ENCODE data around the gene TUBA1A.

DNA sequence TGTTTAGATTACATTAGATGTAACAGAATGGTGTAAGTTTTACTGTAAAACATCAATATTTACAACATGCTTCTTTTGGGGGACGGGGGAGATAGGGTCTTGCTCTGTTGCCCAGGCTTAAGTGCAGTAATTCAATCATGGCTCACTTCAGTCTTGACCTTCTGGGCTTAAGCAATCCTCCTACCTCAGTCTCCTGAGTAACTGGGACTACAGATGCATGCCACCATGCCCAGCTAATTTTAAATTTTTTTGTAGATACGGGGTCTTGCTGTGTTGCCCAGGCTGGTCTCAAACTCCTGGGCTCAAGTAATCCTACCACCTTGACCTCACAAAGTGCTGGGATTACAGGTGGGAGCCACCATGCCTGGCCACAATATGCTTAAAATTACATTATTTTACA lies 23.8 kb downstream of the TUBA1A start:
- TF ChIP-seq, protein P1, sequence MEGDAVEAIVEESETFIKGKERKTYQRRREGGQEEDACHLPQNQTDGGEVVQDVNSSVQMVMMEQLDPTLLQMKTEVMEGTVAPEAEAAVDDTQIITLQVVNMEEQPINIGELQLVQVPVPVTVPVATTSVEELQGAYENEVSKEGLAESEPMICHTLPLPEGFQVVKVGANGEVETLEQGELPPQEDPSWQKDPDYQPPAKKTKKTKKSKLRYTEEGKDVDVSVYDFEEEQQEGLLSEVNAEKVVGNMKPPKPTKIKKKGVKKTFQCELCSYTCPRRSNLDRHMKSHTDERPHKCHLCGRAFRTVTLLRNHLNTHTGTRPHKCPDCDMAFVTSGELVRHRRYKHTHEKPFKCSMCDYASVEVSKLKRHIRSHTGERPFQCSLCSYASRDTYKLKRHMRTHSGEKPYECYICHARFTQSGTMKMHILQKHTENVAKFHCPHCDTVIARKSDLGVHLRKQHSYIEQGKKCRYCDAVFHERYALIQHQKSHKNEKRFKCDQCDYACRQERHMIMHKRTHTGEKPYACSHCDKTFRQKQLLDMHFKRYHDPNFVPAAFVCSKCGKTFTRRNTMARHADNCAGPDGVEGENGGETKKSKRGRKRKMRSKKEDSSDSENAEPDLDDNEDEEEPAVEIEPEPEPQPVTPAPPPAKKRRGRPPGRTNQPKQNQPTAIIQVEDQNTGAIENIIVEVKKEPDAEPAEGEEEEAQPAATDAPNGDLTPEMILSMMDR (conservative IDR thresholded peaks at IDR 0.05; ENCODE audit: low read depth in 2 of 2): no peak
- TF ChIP-seq EZH2 (IDR thresholded peaks at IDR 0.05; ENCODE audit: low read depth, unreplicated experiment): no peak
- no peak for TF ChIP-seq POLR2AphosphoS5 (IDR thresholded peaks at IDR 0.05; ENCODE audit: low read depth)
- no peak for TF ChIP-seq JUNB (IDR thresholded peaks at IDR 0.05; ENCODE audit: unreplicated experiment)
- TF ChIP-seq EZH2phosphoT487 (IDR thresholded peaks at IDR 0.05; ENCODE audit: unreplicated experiment): no peak
- TF ChIP-seq, protein P2, sequence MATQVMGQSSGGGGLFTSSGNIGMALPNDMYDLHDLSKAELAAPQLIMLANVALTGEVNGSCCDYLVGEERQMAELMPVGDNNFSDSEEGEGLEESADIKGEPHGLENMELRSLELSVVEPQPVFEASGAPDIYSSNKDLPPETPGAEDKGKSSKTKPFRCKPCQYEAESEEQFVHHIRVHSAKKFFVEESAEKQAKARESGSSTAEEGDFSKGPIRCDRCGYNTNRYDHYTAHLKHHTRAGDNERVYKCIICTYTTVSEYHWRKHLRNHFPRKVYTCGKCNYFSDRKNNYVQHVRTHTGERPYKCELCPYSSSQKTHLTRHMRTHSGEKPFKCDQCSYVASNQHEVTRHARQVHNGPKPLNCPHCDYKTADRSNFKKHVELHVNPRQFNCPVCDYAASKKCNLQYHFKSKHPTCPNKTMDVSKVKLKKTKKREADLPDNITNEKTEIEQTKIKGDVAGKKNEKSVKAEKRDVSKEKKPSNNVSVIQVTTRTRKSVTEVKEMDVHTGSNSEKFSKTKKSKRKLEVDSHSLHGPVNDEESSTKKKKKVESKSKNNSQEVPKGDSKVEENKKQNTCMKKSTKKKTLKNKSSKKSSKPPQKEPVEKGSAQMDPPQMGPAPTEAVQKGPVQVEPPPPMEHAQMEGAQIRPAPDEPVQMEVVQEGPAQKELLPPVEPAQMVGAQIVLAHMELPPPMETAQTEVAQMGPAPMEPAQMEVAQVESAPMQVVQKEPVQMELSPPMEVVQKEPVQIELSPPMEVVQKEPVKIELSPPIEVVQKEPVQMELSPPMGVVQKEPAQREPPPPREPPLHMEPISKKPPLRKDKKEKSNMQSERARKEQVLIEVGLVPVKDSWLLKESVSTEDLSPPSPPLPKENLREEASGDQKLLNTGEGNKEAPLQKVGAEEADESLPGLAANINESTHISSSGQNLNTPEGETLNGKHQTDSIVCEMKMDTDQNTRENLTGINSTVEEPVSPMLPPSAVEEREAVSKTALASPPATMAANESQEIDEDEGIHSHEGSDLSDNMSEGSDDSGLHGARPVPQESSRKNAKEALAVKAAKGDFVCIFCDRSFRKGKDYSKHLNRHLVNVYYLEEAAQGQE (IDR thresholded peaks at IDR 0.05; ENCODE audit: unreplicated experiment): no peak

Measured in GM23338 (cell line).